Aorta (tissue), 5 donors: Measurements from ENCODE around the gene TEX30. TPM values are rescaled to one million over a fixed set of nuclear protein-coding genes. Genes with fewer than 3 reads are reported as not detected.

ENCODE experiments used
- ATAC-seq: fragments of 200-7000 bp; cut with Tn5 transposase; one replicate; pipeline ENCODE4 v1.9.1; 2022; ENCODE audit warnings: moderate library complexity; ENCODE audit not compliant: low FRiP score
- DNase-seq, 2 donors: peaks; one replicate each; pipeline ENCODE4 v3.0.0-alpha.2; 2020
- H3K27ac ChIP-seq, 2 donors: one replicate each; pipeline ENCODE4 v1.5.1; 2013; ENCODE audit warnings: low read length in 2 of 2, mild to moderate bottlenecking in 2 of 2, moderate library complexity in 2 of 2, control low read depth in 1 of 2, inconsistent platforms in 1 of 2, low read depth in 1 of 2
- H3K27me3 ChIP-seq, 2 donors: one replicate each; pipeline ENCODE4 v1.6.1; 2013; ENCODE audit warnings: control low read depth in 1 of 2, low read length in 1 of 2, mild to moderate bottlenecking in 1 of 2, moderate library complexity in 1 of 2; ENCODE audit not compliant: insufficient read depth in 2 of 2, control insufficient read depth in 1 of 2
- H3K36me3 ChIP-seq, 2 donors: one replicate each; pipeline ENCODE4 v1.6.1; 2013; ENCODE audit warnings: control low read depth in 1 of 2, low read length in 1 of 2, mild to moderate bottlenecking in 1 of 2; ENCODE audit not compliant: insufficient read depth in 2 of 2, control insufficient read depth in 1 of 2
- H3K4me1 ChIP-seq, 2 donors: one replicate each; pipeline ENCODE4 v1.6.1; 2013; ENCODE audit warnings: low read length in 2 of 2, control low read depth in 1 of 2, mild to moderate bottlenecking in 1 of 2, moderate library complexity in 1 of 2; ENCODE audit not compliant: insufficient read depth in 2 of 2, control insufficient read depth in 1 of 2
- H3K4me3 ChIP-seq, 2 donors: one replicate each; pipeline ENCODE4 v1.5.1; 2013; ENCODE audit warnings: low read length in 2 of 2, control low read depth in 1 of 2, mild to moderate bottlenecking in 1 of 2
- H3K9me3 ChIP-seq: one replicate; pipeline ENCODE4 v1.6.1; 2013; ENCODE audit warnings: mild to moderate bottlenecking, low read length; ENCODE audit not compliant: control insufficient read depth
- WGBS, 2 donors: extraction: QIAGEN DNeasy Blood & Tissue Kit; methylation state at CpG; one replicate each; pipeline ENCODE4 v1.1.7; 2013; 5-methylcytosine and 5-hydroxymethylcytosine counted together
- intact Hi-C, 2 donors: fragments of 100-400 bp; cut with DNase I; formaldehyde crosslinking; loops; one replicate each; pipeline versions ENCODE4 v1.14.2 to v1.15.0; 2022
- polyA plus RNA-seq, 2 donors: library from polyadenylated mRNA; stranded (reverse); fragments of 200-250 nt; gene quantifications; one replicate each; pipeline ENCODE4 v1.2.3, GENCODE V29; 2013
- total RNA-seq, 2 donors: library from RNA; stranded (reverse); fragmentation: NEBNext Ultra II Directional; extraction: Animal tissue kit (Norgen Biotek cat#: 25700); gene quantifications; one replicate each; pipeline ENCODE4 v1.2.1, GENCODE V29; 2021
- donor health status: healthy with polysubstance abuse.
- donor health status: Bipolar disorder and iron deficiency.
- donor health status: DM: no; HTN: no; CAD: no.
- donor health status: DM: no; HTN: no; CAD: no.
- donor health status: DM: yes; HTN: yes; CAD: no.

The TEX30 gene
- total and polyA plus RNA-seq, 4 donors = 5.0 to 10.5 (median 7.5) TPM

DNA sequence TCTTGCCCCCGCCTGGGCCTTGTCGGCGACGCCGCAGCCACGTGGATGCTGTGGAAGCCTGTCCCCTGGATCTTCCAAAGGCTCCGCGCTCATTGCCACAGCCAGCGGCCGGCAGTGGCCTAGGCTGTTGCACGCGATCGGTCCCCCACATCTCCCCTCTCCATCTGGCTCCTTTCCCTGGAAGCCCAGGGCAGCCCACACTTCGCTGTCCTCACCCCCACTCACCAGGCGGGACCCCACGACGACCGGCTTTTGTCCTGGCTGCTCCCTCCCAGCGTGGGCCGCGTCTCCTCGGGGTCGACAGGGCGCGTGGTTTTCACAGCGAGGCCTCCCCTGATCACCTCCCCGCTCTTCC, 605 bp upstream of the TEX30 start:
- Histone ChIP-seq H3K27ac (peak overlapping the region in 1 of 2 donors; percentile 55), H3K4me3 (peak overlapping the region; percentile 66 to 73), H3K4me1 (no peaks in the 10 kb centered on the region), H3K9me3 (no peaks in the 10 kb centered on the region), H3K36me3 (no peaks in the 10 kb centered on the region), H3K27me3 (no peaks in the 10 kb centered on the region)
- WGBS, 2 donors = 73 to 76% methylated on average over 27 of the region's 27 CpGs
- intact Hi-C loops = loop anchor here (5.0 to 10.0 kb wide), 2 partner anchors 177 to 179 kb away; partner anchors contain the start of gene TPP2 (in 2 of the 2)
- ATAC-seq (peak; percentile 45), DNase-seq (peak in 1 of 2 donors; percentile 53)

DNA sequence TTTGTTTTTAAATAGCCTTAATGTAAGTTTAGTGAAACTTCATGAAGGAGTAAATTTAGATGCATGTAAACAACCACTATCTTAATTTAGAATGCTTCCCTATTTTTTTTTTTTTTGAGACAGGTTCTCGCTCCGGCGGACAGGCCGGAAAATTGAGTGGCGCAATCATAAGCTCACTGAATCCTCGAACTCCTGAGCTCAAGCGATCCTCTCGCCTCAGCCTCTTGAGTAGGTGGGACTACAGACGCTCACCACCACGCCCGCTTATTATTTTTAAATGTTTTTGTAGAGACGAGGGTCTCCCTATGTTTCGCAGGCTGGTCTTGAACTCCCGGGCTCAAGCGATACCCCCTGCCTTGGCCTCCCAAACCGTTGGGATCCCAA, 1.6 kb downstream of the TEX30 start:
- WGBS, 2 donors = 93 to 97% methylated on average over 16 of the region's 16 CpGs
- no peaks in the 10 kb centered on the region for H3K4me1 ChIP-seq
- H3K27ac ChIP-seq = no peak overlapping the region
- no peak for ATAC-seq
- no peaks in the 10 kb centered on the region for H3K27me3 ChIP-seq
- DNase-seq = no peak
- no peaks in the 10 kb centered on the region for H3K9me3 ChIP-seq
- H3K36me3 ChIP-seq = peaks cover 0 to 3% of the 10 kb centered on the region in 2 donors
- no peak overlapping the region for H3K4me3 ChIP-seq
- intact Hi-C loops = loop anchor here (2.0 to 10.0 kb wide), 4 partner anchors 27 to 177 kb away; partner anchors contain the start of genes TPP2 (in 2 of the 2), BIVM (in 1 of the 2) and POGLUT2 (in 1 of the 2)

DNA sequence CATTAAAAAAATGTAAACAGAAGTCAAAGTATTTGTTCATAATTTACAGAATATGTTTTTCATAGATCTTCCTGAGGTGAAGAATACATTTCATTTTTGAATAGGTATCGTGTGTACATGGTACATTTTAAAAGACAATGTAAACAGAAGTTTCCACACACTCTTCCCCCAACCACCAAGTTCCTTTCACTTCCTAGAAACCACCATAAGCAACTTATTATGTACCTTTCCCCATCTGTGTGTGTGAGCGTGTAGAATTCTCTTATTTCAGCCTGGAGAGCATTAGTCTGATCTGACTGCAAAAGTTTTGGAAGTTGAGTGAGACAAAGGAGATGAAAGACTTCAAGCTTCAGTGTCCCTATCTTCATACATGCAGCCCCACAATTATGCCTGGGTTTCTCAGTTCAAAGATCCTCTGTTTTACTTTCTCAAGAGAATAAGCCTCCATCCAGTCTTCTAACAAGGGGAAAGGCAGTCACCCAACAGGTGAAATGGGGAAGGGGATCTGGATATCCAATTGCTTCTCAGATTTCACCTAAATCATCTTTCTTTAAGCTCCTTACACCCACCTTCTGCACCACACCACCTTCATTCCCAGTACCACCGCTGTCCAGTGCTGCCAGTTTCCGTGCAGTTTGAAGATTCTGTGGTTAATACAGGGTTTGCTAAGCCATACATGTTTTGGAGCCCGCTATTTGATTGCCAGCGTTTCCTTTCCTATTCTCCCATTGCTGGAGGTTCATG, 2.1 kb downstream of the TEX30 start:
- 89 to 90% methylated on average over 6 of the region's 6 CpGs for WGBS, 2 donors
- no peak overlapping the region for H3K27ac ChIP-seq
- no peaks in the 10 kb centered on the region for H3K4me1 ChIP-seq
- ATAC-seq (no peak), DNase-seq (no peak)
- no peaks in the 10 kb centered on the region for H3K9me3 ChIP-seq
- intact Hi-C loops = loop anchor here (2.0 to 10.0 kb wide), 4 partner anchors 27 to 177 kb away; partner anchors contain the start of genes TPP2 (in 2 of the 2), BIVM (in 1 of the 2) and POGLUT2 (in 1 of the 2)
- no peaks in the 10 kb centered on the region for H3K27me3 ChIP-seq
- H3K4me3 ChIP-seq = no peak overlapping the region
- peaks cover 0 to 3% of the 10 kb centered on the region in 2 donors for H3K36me3 ChIP-seq

DNA sequence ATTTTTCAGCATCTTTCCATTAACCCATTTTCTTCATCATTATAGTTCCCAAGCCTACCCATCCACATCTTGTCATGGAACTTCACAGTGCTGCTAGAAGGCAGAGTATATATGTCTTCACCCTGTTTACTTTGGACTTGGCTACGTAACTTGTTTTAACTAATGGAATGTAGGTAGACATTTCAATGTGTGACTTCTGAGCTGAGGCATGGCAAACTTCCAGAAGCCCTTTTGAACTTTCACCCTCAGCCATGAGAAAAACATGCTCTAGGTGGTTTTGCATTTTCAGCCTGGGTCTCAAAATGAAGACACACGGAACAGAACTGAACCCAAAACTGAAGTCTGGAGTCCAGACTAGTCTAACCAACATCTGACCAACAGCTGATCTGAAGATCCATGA, 3.2 kb downstream of the TEX30 start:
- DNase-seq (no peak), ATAC-seq (no peak)
- Histone ChIP-seq H3K4me1 (no peaks in the 10 kb centered on the region), H3K4me3 (no peak overlapping the region), H3K27ac (no peak overlapping the region), H3K27me3 (no peaks in the 10 kb centered on the region), H3K36me3 (peaks cover 0 to 3% of the 10 kb centered on the region in 2 donors), H3K9me3 (no peaks in the 10 kb centered on the region)
- WGBS, 2 donors = 62 to 67% methylated on average over 2 of the region's 2 CpGs
- intact Hi-C loops = loop anchor here (5.0 to 10.0 kb wide), 2 partner anchors 173 to 176 kb away; partner anchors contain the start of gene TPP2 (in 2 of the 2)

DNA sequence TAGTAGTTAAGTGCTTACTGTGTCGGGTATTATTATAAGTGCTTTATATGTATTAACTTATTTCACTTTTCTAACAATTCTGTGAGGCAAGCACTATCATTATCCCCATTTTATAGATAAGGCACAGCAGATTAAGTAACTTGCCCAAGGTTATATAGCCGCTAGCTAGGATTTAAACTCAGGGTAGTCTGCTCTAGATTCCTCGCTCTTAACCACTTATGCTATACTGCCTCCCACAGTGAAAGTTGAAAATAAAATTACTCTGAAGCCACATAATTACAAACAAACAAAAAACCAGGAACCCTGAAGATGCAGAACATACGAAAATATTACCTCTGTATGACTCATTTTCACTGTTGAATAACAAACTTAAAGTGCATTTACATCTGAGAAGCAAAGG, 3.9 kb downstream of the TEX30 start:
- no peak for ATAC-seq
- no peak overlapping the region for H3K4me3 ChIP-seq
- no peaks in the 10 kb centered on the region for H3K9me3 ChIP-seq
- intact Hi-C loops = loop anchor here (5.0 to 10.0 kb wide), 2 partner anchors 172 to 175 kb away; partner anchors contain the start of gene TPP2 (in 2 of the 2)
- no peaks in the 10 kb centered on the region for H3K4me1 ChIP-seq
- 72 to 75% methylated on average over 4 of the region's 4 CpGs for WGBS, 2 donors
- no peak for DNase-seq
- no peaks in the 10 kb centered on the region for H3K27me3 ChIP-seq
- no peak overlapping the region for H3K27ac ChIP-seq
- H3K36me3 ChIP-seq = peaks cover 0 to 3% of the 10 kb centered on the region in 2 donors

DNA sequence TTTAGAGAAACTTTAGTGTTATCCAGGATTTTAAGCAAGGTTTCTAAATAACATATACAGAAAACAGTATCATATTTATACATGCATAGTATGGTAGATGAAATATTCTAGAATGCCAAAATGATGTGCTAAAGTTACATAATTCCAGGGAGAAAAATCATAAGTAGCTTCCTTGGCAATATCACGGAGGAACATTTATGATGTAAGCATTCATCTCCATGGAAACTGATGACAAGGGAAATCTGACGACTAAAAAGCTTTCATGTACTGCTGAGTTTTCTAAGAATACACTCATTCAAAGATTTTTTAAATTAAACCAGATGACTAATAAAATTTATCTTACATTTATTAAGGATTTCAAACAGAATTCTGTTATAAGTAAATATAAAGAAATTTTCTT, 4.7 kb downstream of the TEX30 start:
- WGBS, 2 donors = 48 to 56% methylated on average over 2 of the region's 2 CpGs
- Histone ChIP-seq H3K4me3 (no peak overlapping the region), H3K4me1 (no peaks in the 10 kb centered on the region), H3K36me3 (peaks cover 0 to 3% of the 10 kb centered on the region in 2 donors), H3K27me3 (no peaks in the 10 kb centered on the region), H3K27ac (no peak overlapping the region), H3K9me3 (no peaks in the 10 kb centered on the region)
- ATAC-seq = no peak
- no peak for DNase-seq
- intact Hi-C loops = no loop called here

DNA sequence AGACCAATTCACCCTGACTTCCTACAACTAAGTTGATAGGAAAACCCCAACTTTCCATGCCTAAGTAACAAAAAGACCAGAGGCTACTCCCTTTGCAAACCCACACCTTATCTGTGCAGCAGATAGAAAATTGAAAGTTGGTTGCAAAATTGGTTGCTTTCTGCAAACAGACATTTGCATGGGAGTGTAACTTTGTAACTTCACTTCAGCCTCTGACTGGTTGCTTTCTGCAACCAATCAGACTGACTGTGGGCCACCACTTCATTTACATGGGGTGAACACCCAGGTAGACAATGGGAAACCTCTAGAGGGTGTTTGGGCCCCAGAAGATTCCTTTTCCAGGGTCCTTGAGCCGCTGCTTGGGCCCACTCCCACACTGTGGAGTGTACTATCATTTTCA, 9.8 kb downstream of the TEX30 start:
- H3K27me3 ChIP-seq = no peaks in the 10 kb centered on the region
- ATAC-seq (no peak), DNase-seq (no peak)
- no peaks in the 10 kb centered on the region for H3K4me1 ChIP-seq
- intact Hi-C loops = no loop called here
- H3K36me3 ChIP-seq = peaks cover 0 to 3% of the 10 kb centered on the region in 2 donors
- H3K9me3 ChIP-seq = no peaks in the 10 kb centered on the region
- no peak overlapping the region for H3K27ac ChIP-seq
- H3K4me3 ChIP-seq = no peak overlapping the region
- 93 to 100% methylated on average over 1 of the region's 1 CpG for WGBS, 2 donors

DNA sequence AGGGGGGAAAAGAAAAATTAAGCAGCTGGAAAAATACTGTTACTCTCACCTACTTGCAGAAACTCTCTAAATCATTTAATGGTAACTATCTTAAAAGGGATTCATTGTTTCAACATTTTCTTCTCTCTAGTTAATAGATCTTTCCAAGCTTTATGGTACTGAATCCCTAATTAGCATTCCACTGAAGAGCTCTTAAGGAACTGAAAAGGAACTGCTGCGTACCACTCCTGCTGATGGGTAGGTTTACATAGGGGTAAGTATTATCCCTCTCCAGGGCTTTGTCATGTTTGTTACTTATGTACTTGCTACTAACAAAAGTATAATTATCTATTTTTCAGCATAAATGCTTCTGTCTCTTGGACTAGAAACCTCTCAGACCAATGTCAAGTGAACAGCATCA, 12.5 kb downstream of the TEX30 start:
- no peak overlapping the region for H3K4me3 ChIP-seq
- H3K36me3 ChIP-seq = no peaks in the 10 kb centered on the region
- H3K27me3 ChIP-seq = no peaks in the 10 kb centered on the region
- no peak for ATAC-seq
- no peak for DNase-seq
- no peak overlapping the region for H3K27ac ChIP-seq
- 93 to 100% methylated on average over 1 of the region's 1 CpG for WGBS, 2 donors
- intact Hi-C loops = no loop called here
- no peaks in the 10 kb centered on the region for H3K4me1 ChIP-seq
- no peaks in the 10 kb centered on the region for H3K9me3 ChIP-seq

DNA sequence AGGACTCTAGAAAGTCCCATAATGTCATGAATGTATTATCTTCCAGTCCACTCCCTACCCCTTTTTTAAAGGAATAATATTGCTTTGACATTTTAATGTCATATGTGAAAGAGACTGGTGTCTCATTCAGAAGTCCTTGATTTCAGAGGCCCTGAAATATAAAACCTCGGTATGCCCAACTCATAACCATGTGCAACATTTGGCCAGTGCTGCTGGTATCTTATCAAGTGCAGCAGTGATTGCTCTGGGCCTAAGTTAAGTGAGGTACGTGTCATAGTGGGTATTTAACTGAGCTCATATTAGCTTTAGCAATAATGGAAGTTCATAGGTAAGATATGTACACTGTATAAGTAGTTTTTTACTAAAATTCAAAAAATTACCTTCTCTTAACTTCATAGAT, 14.7 kb downstream of the TEX30 start:
- DNase-seq (no peak), ATAC-seq (no peak)
- Histone ChIP-seq H3K27ac (no peak overlapping the region), H3K4me1 (no peaks in the 10 kb centered on the region), H3K36me3 (no peaks in the 10 kb centered on the region), H3K4me3 (no peak overlapping the region), H3K27me3 (no peaks in the 10 kb centered on the region), H3K9me3 (no peaks in the 10 kb centered on the region)
- intact Hi-C loops = no loop called here
- 77 to 83% methylated on average over 2 of the region's 2 CpGs for WGBS, 2 donors
